ENCODE data around the gene AUTS2.

DNA sequence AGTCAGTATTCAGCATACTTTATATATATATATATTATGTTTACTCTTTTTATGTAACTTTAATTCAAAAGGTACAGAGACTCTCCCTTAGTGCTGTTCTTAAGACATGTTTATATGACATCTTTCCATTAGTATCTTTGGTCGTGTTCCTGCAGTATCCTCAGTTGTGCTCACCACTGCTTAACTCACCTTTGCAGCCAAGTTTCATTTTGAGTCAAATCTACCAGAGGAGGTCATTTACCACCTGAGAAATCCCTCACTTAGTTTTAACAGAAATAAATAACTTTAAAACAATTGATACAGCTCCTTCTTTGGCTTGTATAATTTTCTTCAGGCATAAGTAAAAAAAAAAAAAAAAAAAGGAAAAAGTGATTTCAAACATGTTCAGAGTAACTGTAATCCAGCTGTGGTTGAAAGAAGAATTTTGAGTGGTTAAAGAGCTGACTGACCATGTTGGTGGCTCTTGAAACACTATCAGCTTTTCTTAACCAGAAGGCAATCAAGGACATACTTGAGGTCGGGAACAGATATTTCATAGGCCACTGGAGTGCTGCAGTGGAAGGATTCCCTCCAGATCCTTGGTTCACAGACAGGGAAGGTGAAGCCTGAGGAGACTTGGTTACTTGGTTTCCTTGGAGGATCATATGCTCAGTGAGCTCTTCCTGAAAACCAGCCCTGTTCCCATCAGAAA lies 116.8 kb downstream of the AUTS2 start:
- no peak for TF ChIP-seq CTCF (conservative IDR thresholded peaks at IDR 0.05; ENCODE audit: low read depth in 2 of 2)
- TF ChIP-seq EZH2 (IDR thresholded peaks at IDR 0.05; ENCODE audit: low read depth, unreplicated experiment), result no peak
- TF ChIP-seq POLR2AphosphoS5 (IDR thresholded peaks at IDR 0.05; ENCODE audit: low read depth), result no peak
- TF ChIP-seq, protein P1, sequence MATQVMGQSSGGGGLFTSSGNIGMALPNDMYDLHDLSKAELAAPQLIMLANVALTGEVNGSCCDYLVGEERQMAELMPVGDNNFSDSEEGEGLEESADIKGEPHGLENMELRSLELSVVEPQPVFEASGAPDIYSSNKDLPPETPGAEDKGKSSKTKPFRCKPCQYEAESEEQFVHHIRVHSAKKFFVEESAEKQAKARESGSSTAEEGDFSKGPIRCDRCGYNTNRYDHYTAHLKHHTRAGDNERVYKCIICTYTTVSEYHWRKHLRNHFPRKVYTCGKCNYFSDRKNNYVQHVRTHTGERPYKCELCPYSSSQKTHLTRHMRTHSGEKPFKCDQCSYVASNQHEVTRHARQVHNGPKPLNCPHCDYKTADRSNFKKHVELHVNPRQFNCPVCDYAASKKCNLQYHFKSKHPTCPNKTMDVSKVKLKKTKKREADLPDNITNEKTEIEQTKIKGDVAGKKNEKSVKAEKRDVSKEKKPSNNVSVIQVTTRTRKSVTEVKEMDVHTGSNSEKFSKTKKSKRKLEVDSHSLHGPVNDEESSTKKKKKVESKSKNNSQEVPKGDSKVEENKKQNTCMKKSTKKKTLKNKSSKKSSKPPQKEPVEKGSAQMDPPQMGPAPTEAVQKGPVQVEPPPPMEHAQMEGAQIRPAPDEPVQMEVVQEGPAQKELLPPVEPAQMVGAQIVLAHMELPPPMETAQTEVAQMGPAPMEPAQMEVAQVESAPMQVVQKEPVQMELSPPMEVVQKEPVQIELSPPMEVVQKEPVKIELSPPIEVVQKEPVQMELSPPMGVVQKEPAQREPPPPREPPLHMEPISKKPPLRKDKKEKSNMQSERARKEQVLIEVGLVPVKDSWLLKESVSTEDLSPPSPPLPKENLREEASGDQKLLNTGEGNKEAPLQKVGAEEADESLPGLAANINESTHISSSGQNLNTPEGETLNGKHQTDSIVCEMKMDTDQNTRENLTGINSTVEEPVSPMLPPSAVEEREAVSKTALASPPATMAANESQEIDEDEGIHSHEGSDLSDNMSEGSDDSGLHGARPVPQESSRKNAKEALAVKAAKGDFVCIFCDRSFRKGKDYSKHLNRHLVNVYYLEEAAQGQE (IDR thresholded peaks at IDR 0.05; ENCODE audit: unreplicated experiment), result no peak
- no peak for TF ChIP-seq CREB1 (CRISPR knock-in tag; IDR thresholded peaks at IDR 0.05; ENCODE audit: low read depth)
- TF ChIP-seq JUNB (IDR thresholded peaks at IDR 0.05; ENCODE audit: unreplicated experiment), result no peak
- TF ChIP-seq NANOG (IDR thresholded peaks at IDR 0.05; ENCODE audit: borderline replicate concordance), result no peak
- no peak for TF ChIP-seq ZNF114 (CRISPR knock-in tag; IDR thresholded peaks at IDR 0.05)
- no peak for TF ChIP-seq ZNF331 (CRISPR knock-in tag; IDR thresholded peaks at IDR 0.05; ENCODE audit: low read depth)
- TF ChIP-seq EZH2phosphoT487 (IDR thresholded peaks at IDR 0.05; ENCODE audit: unreplicated experiment), result no peak
- no peak for TF ChIP-seq STAT1 (IDR thresholded peaks at IDR 0.05; ENCODE audit: unreplicated experiment)
- TF ChIP-seq ETS1 (IDR thresholded peaks at IDR 0.05), result no peak
- no peak for TF ChIP-seq ZNF462 (CRISPR knock-in tag; IDR thresholded peaks at IDR 0.05)

All from GM23338 (cell line).